Heart right ventricle (tissue), 16 donors: ENCODE data around the gene PAM16. TPM values are rescaled to one million over a fixed set of nuclear protein-coding genes. Genes with fewer than 3 reads are reported as not detected.

Source experiments
- ATAC-seq, 8 donors: fragments of 200-7000 bp; cut with Tn5 transposase; one replicate each; pipeline ENCODE4 v1.9.1; 2020; ENCODE audit warnings: mild to moderate bottlenecking in 8 of 8, moderate library complexity in 8 of 8, moderate number of reproducible peaks in 1 of 8
- DNase-seq, 2 donors: peaks; one replicate each; pipeline ENCODE4 v3.0.0-alpha.2; 2020
- H3K27ac ChIP-seq, 10 donors: fragments of 200-600 bp; sonication (generic) in 2 of 10; one replicate each; pipeline versions ENCODE4 v1.5.0 to v1.8.0; 2020 to 2022; ENCODE audit warnings: mild to moderate bottlenecking in 3 of 10
- H3K27me3 ChIP-seq, 7 donors: fragments of 200-600 bp; one replicate each; pipeline ENCODE4 v1.8.0; 2021 to 2022; ENCODE audit warnings: mild to moderate bottlenecking in 2 of 7
- H3K36me3 ChIP-seq, 9 donors: fragments of 200-600 bp; sonication (generic) in 1 of 9; one replicate each; pipeline versions ENCODE4 v1.5.0 to v1.8.0; 2020 to 2022; ENCODE audit warnings: mild to moderate bottlenecking in 2 of 9
- H3K4me1 ChIP-seq, 9 donors: fragments of 200-600 bp; sonication (generic) in 1 of 9; one replicate each; pipeline versions ENCODE4 v1.5.0 to v1.8.0; 2020 to 2022; ENCODE audit warnings: mild to moderate bottlenecking in 4 of 9
- H3K4me3 ChIP-seq, 10 donors: fragments of 200-600 bp; sonication (generic) in 2 of 10; one replicate each; pipeline versions ENCODE4 v1.5.0 to v1.8.0; 2020 to 2022; ENCODE audit warnings: mild to moderate bottlenecking in 7 of 10, moderate library complexity in 2 of 10
- H3K9me3 ChIP-seq, 11 donors: fragments of 200-600 bp in 10 of 11; sonication (generic) in 2 of 11; one replicate each; pipeline versions ENCODE4 v1.5.0 to v1.8.0; 2013 to 2022; ENCODE audit warnings: mild to moderate bottlenecking in 2 of 11, control low read depth in 1 of 11, moderate library complexity in 1 of 11
- CTCF ChIP-seq, 9 donors: fragments of 200-600 bp; sonication (generic) in 2 of 9; IDR thresholded peaks; one replicate each; pipeline versions ENCODE4 v1.5.0 to v1.8.0; 2021 to 2022; ENCODE audit warnings: antibody characterized with exemption in 9 of 9, mild to moderate bottlenecking in 5 of 9, moderate library complexity in 1 of 9
- WGBS, 2 donors: extraction: QIAGEN DNeasy Blood & Tissue Kit; methylation state at CpG; one replicate each; pipeline ENCODE4 v1.1.7; 2013; ENCODE audit warnings: inconsistent platforms in 1 of 2; 5-methylcytosine and 5-hydroxymethylcytosine counted together
- intact Hi-C, 10 donors: fragments of 100-400 bp; cut with DNase I; formaldehyde crosslinking; loops; one replicate each; pipeline versions ENCODE4 v1.11.1 to v1.14.2; 2022
- polyA plus RNA-seq, 2 donors: library from polyadenylated mRNA; stranded (reverse); fragments of 200-250 nt; gene quantifications; one replicate each; pipeline ENCODE4 v1.2.3, GENCODE V29; 2013
- total RNA-seq, 10 donors: library from RNA; stranded (reverse); fragmentation: NEBNext Ultra II Directional in 3 of 10; extraction: Animal tissue kit (Norgen Biotek cat#: 25700) in 3 of 10; gene quantifications; one replicate each; pipeline versions ENCODE4 v1.2.1 to v1.2.4, GENCODE V29; 2021 to 2023
- donor health status: Arrhythmogenic right ventricular cardiomyopathy.
- donor health status: ischemic (EF 13 %, LVEDD 7.1; RV severe dilation, severe dysfunction).
- donor health status: healthy with polysubstance abuse.
- donor health status: DM: no; HTN: yes; CAD: no.
- donor health status: DM: no; HTN: no; CAD: no.
- donor health status: ischemic (EF 25% LVEDD 6.9; RV normal size, moderate dysfunction).
- donor health status: ischemic (EF 25% LVEDD 5.7; RV mildly dilated, moderate dysfunction).
- donor health status: healthy.
- donor health status: DM: yes; HTN: yes; CAD: no.
- donor health status: Ischemic cardiomyopathy.
- donor health status: ischemic (EF 35%, LVEDD 5.7; RV mildly dilated, moderate dysfunction).
- donor health status: nonischemic (EF 11% LVEDD 7.7; RV severe dilation, severe dysfunction).
- donor health status: DM: yes; HTN: yes; CAD: no.
- donor health status: PGD.
- donor health status: ischemic (EF 29% LVEDD 5.4; RV normal size, mild dysfunction).
- donor health status: nonischemic (EF 23%, LVEDD 6.1; RV moderate dilation, normal function).

Gene PAM16
- total and polyA plus RNA-seq, 12 donors = 44.2 to 288 (median 59.0) TPM

GRCh38 chr16:4317532-4318450 is 33.3 kb downstream of the PAM16 start:
- TF ChIP-seq CTCF (IDR thresholded peaks at IDR 0.05) = no peak
- 34% methylated on average over 12 of the region's 12 CpGs for WGBS, 2 donors
- Histone ChIP-seq H3K4me1 (peaks cover 47 to 82% (median 69%) of the 10 kb centered on the region in 9 donors), H3K9me3 (no peaks in the 10 kb centered on the region), H3K27ac (peak overlapping the region; percentile 84 to 98 (median 88)), H3K36me3 (no peaks in the 10 kb centered on the region), H3K4me3 (peak overlapping the region; percentile 56 to 93 (median 72)), H3K27me3 (peaks cover 0 to 44% (median 0%) of the 10 kb centered on the region in 7 donors)
- DNase-seq (no peak), ATAC-seq (peak in 6 of 8 donors; percentile 1 to 35 (median 10))
- intact Hi-C loops = no loop called here

GRCh38 chr16:4316864-4317531 is 34.1 kb downstream of the PAM16 start:
- Histone ChIP-seq H3K9me3 (no peaks in the 10 kb centered on the region), H3K27ac (peak overlapping the region; percentile 84 to 98 (median 88)), H3K27me3 (peaks cover 0 to 44% (median 0%) of the 10 kb centered on the region in 7 donors), H3K36me3 (no peaks in the 10 kb centered on the region), H3K4me3 (peak overlapping the region; percentile 56 to 93 (median 72)), H3K4me1 (peaks cover 45 to 74% (median 68%) of the 10 kb centered on the region in 9 donors)
- intact Hi-C loops = no loop called here
- peak in 1 of 2 donors; percentile 74 for DNase-seq
- 14 to 18% methylated on average over 19 to 20 of the region's 20 CpGs for WGBS, 2 donors
- no peak for TF ChIP-seq CTCF (IDR thresholded peaks at IDR 0.05)
- ATAC-seq = peak; percentile 7 to 68 (median 44)

GRCh38 chr16:4316108-4316863 is 34.8 kb downstream of the PAM16 start:
- H3K4me1 ChIP-seq = peaks cover 43 to 68% (median 65%) of the 10 kb centered on the region in 9 donors
- H3K9me3 ChIP-seq = no peaks in the 10 kb centered on the region
- no peaks in the 10 kb centered on the region for H3K36me3 ChIP-seq
- TF ChIP-seq CTCF (IDR thresholded peaks at IDR 0.05) = no peak
- peak overlapping the region; percentile 84 to 98 (median 88) for H3K27ac ChIP-seq
- H3K4me3 ChIP-seq = peak overlapping the region; percentile 56 to 93 (median 72)
- 1 to 2% methylated on average over 65 to 91 of the region's 93 CpGs for WGBS, 2 donors
- peak in 1 of 8 donors; percentile 5 for ATAC-seq
- H3K27me3 ChIP-seq = peaks cover 0 to 44% (median 0%) of the 10 kb centered on the region in 7 donors
- DNase-seq = no peak
- intact Hi-C loops = no loop called here
